B cell (primary cell): ENCODE data around the gene NUDCD3. TPM values are rescaled to one million over a fixed set of nuclear protein-coding genes. Genes with fewer than 3 reads are reported as not detected.

Experiments used
- ATAC-seq: fragments of 200-7000 bp; cut with Tn5 transposase; one replicate; pipeline ENCODE4 v1.10.0; 2021; ENCODE audit warnings: low read depth, mild to moderate bottlenecking, moderate number of reproducible peaks, moderate library complexity
- CTCF ChIA-PET: fragments of 350-600 bp; sonication (Branson Sonifier 250); formaldehyde crosslinking; loops from one replicate; lab custom pipeline; 2021; ENCODE audit warnings: antibody characterized with exemption, inconsistent platforms; lab: Charles Lee
- POLR2A ChIA-PET: fragments of 350-600 bp; sonication (Branson Sonifier 250); formaldehyde crosslinking; loops from one replicate; lab custom pipeline; 2021; ENCODE audit warnings: antibody characterized with exemption; lab: Charles Lee
- DNase-seq: peaks from one replicate; pipeline ENCODE4 v3.0.0; 2013
- H2AFZ ChIP-seq: 2 replicates; pipeline ENCODE4 v1.6.1; 2012; ENCODE audit warnings: mild to moderate bottlenecking, low read depth, low read length; ENCODE audit not compliant: insufficient read depth, poor library complexity, severe bottlenecking
- H3K27ac ChIP-seq, 2 donors: 1 replicate in 1 of 2; 2 replicates in 1 of 2; pipeline ENCODE4 v1.5.1; 2012 to 2013; ENCODE audit warnings: low read length in 2 of 2, mild to moderate bottlenecking in 2 of 2, moderate library complexity in 1 of 2
- H3K27me3 ChIP-seq, 4 experiments: fragments of 200-600 bp in 1 of 4; sonication (generic) in 1 of 4; replicated peaks in 1 of 4; 1 replicate in 2 of 4; 2 replicates in 2 of 4; pipeline versions ENCODE4 v1.6.1 to v1.7.0; 2013 to 2016; ENCODE audit warnings: low read length in 3 of 4, mild to moderate bottlenecking in 2 of 4, mixed read lengths in 1 of 4, moderate library complexity in 1 of 4; ENCODE audit not compliant: insufficient read depth in 4 of 4, control insufficient read depth in 3 of 4; ENCODE audit errors: control extremely low read depth in 1 of 4
- H3K36me3 ChIP-seq, 2 experiments: replicated peaks in 1 of 2; 1 replicate in 1 of 2; 2 replicates in 1 of 2; pipeline versions ENCODE4 v1.6.1 to v1.7.1; 2013; ENCODE audit warnings: low read length in 1 of 2; ENCODE audit not compliant: insufficient read depth in 2 of 2, control insufficient read depth in 1 of 2; ENCODE audit errors: control extremely low read depth in 1 of 2, extremely low read depth in 1 of 2
- H3K4me1 ChIP-seq, 2 donors: fragments of 200-600 bp in 1 of 2; sonication (generic) in 1 of 2; 1 replicate in 1 of 2; 2 replicates in 1 of 2; pipeline versions ENCODE4 v1.5.1 to v1.6.1; 2013 to 2017; ENCODE audit warnings: low read length in 2 of 2; ENCODE audit not compliant: control insufficient read depth in 2 of 2, insufficient read depth in 2 of 2
- H3K4me2 ChIP-seq: replicated peaks from 2 replicates; pipeline ENCODE3; 2012; ENCODE audit warnings: mild to moderate bottlenecking, low read depth, low read length; ENCODE audit not compliant: poor library complexity, severe bottlenecking
- H3K4me3 ChIP-seq, 5 experiments: fragments of 200-600 bp in 1 of 5; sonication (generic) in 1 of 5; 1 replicate in 3 of 5; 2 replicates in 2 of 5; pipeline versions ENCODE4 v1.5.1 to v1.7.0; 2011 to 2016; ENCODE audit warnings: low read length in 4 of 5, mild to moderate bottlenecking in 4 of 5, low read depth in 2 of 5, control low read depth in 1 of 5, moderate library complexity in 1 of 5; ENCODE audit not compliant: insufficient read depth in 1 of 5; ENCODE audit errors: control extremely low read depth in 1 of 5, extremely low read depth in 1 of 5
- H3K79me2 ChIP-seq: fragments of 200-600 bp; sonication (generic); one replicate; pipeline ENCODE4 v1.6.0; 2016; ENCODE audit warnings: low read length; ENCODE audit not compliant: control insufficient read depth, insufficient read depth
- H3K9ac ChIP-seq: fragments of 200-600 bp; sonication (generic); 2 replicates; pipeline ENCODE4 v1.6.1; 2017; ENCODE audit warnings: mild to moderate bottlenecking, low read length, moderate library complexity
- H3K9me3 ChIP-seq, 3 donors: one replicate each; pipeline versions ENCODE4 v1.6.1 to v1.7.1; 2013; ENCODE audit warnings: low read length in 2 of 3; ENCODE audit not compliant: control insufficient read depth in 2 of 3, insufficient read depth in 1 of 3; ENCODE audit errors: control extremely low read depth in 1 of 3
- H4K20me1 ChIP-seq: 2 replicates; pipeline ENCODE4 v1.6.0; 2012; ENCODE audit warnings: mild to moderate bottlenecking, low read length; ENCODE audit not compliant: insufficient read depth, control insufficient read depth, poor library complexity, severe bottlenecking
- H3K27ac Mint-ChIP-seq: one replicate; pipeline ENCODE4 v1.8.0; 2021; ENCODE audit warnings: mixed read lengths
- H3K27me3 Mint-ChIP-seq: one replicate; pipeline ENCODE4 v1.8.0; 2021; ENCODE audit warnings: mixed read lengths
- H3K4me1 Mint-ChIP-seq: one replicate; pipeline ENCODE4 v1.8.0; 2021; ENCODE audit warnings: mixed read lengths
- H3K4me3 Mint-ChIP-seq: one replicate; pipeline ENCODE4 v1.8.0; 2021; ENCODE audit warnings: mixed read lengths
- H3K9me3 Mint-ChIP-seq: one replicate; pipeline ENCODE4 v1.8.0; 2022; ENCODE audit warnings: mixed read lengths; ENCODE audit not compliant: insufficient read depth
- EZH2 ChIP-seq: IDR thresholded peaks from 2 replicates; pipeline ENCODE4 v1.6.1; 2012; ENCODE audit warnings: borderline replicate concordance, low read depth, mild to moderate bottlenecking, moderate library complexity, low read length; ENCODE audit not compliant: insufficient read depth, poor library complexity, severe bottlenecking
- WGBS: methylation state at CpG from one replicate; pipeline ENCODE4 v1.1.5; 2013; ENCODE audit warnings: missing lambda C conversion rate; ENCODE audit not compliant: insufficient coverage; 5-methylcytosine and 5-hydroxymethylcytosine counted together
- intact Hi-C: fragments of 100-400 bp; cut with micrococcal nuclease; formaldehyde crosslinking; loops from one replicate; pipeline ENCODE4 v1.10.0; 2022
- polyA plus RNA-seq: library from polyadenylated mRNA; depleted of rRNA; stranded (reverse); fragments of >200 nt; gene quantifications from 2 replicates; pipeline ENCODE4 v1.2.3, GENCODE V29; 2012
- total RNA-seq, 2 donors: library from RNA; stranded (reverse); fragments of 120-200 nt in 1 of 2; gene quantifications; 1 replicate in 1 of 2; 2 replicates in 1 of 2; pipeline versions ENCODE4 v1.2.3 to v1.2.4, GENCODE V29; 2013 to 2022
- TF ChIP-seq, protein P1 (sequence below): fragments of 200-600 bp; IDR thresholded peaks from one replicate; pipeline ENCODE4 v1.8.0; 2022; ENCODE audit warnings: antibody characterized with exemption, mild to moderate bottlenecking

The NUDCD3 gene
- total and polyA plus RNA-seq, 2 donors (not counting 1 experiment from before 2014, with no cell fraction given): 29.8 to 101 TPM

DNA sequence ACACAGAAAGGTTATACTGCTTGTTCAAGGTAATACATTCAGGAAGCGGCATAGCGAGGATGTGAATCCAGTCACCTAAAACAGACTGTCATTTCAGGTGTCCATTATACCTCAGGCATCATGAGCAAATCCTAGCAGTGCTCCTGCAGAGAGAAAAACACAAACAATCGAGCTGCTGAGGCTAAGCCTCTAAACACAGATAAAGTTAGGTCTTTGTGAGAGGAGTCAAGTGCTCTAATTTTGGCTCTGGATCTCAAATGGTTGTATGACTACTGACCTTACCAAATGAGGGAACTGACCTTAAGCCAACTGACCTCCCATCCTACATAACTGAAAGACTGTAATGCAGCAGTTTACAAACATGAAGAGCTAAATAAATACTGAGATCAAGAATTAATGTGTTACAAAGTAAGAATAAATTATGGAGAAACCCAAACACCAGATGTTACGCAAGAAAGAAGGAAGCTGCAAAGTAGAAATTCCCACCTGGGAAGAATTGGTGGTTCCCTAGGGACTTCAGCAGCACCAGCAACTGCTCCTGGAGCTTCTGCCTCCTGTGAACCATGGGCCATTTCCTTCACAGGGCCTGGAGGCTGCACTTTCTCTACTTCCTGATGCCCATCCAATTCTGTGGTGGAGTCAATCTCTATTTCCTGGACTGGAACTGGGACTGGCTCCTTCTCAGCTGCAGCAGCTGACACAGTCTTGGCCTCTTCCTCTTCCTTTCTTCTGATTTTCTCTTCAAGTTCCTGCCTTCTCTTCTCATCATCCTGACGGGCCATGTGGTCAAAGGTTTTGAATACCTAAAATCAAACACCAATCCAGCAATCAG is 5.8 kb downstream of the NUDCD3 start:
- H3K4me3 Mint-ChIP-seq: no peak overlapping the region
- Histone ChIP-seq H4K20me1 (peaks cover 70% of the 10 kb centered on the region), H3K27me3 (no peaks in the 10 kb centered on the region), H3K36me3 (peaks cover 4 to 70% of the 10 kb centered on the region in 2 experiments), H2AFZ (no peak overlapping the region), H3K79me2 (peaks cover 94% of the 10 kb centered on the region), H3K4me3 (no peak overlapping the region), H3K9ac (no peak overlapping the region), H3K9me3 (peaks cover 0 to 8% (median 0%) of the 10 kb centered on the region in 3 donors), H3K27ac (no peak overlapping the region), H3K4me1 (peaks cover 18 to 30% of the 10 kb centered on the region in 2 donors), H3K4me2 (no peak overlapping the region)
- intact Hi-C loops: no loop called here
- DNase-seq (no peak), ATAC-seq (no peak)
- 93% methylated on average over 3 of the region's 5 CpGs for WGBS
- H3K27ac Mint-ChIP-seq: no peak overlapping the region
- ChIA-PET CTCF (interaction anchor here (0.6 to 1.1 kb wide), 3 partner anchors 9 to 434 kb away, joined by 3 to 5 read pairs (median 3); no protein-coding TSS in a partner anchor), POLR2A (no interaction called here)
- no peak for TF ChIP-seq EZH2
- TF ChIP-seq, protein P1, sequence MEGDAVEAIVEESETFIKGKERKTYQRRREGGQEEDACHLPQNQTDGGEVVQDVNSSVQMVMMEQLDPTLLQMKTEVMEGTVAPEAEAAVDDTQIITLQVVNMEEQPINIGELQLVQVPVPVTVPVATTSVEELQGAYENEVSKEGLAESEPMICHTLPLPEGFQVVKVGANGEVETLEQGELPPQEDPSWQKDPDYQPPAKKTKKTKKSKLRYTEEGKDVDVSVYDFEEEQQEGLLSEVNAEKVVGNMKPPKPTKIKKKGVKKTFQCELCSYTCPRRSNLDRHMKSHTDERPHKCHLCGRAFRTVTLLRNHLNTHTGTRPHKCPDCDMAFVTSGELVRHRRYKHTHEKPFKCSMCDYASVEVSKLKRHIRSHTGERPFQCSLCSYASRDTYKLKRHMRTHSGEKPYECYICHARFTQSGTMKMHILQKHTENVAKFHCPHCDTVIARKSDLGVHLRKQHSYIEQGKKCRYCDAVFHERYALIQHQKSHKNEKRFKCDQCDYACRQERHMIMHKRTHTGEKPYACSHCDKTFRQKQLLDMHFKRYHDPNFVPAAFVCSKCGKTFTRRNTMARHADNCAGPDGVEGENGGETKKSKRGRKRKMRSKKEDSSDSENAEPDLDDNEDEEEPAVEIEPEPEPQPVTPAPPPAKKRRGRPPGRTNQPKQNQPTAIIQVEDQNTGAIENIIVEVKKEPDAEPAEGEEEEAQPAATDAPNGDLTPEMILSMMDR: no peak
- peaks cover 48% of the 10 kb centered on the region for H3K4me1 Mint-ChIP-seq
- peaks cover 9% of the 10 kb centered on the region for H3K9me3 Mint-ChIP-seq
- no peaks in the 10 kb centered on the region for H3K27me3 Mint-ChIP-seq
